RWPE1 (cell line): ENCODE data around the gene TTC9.

Experiments used
- CTCF ChIA-PET: fragments of 350-600 bp; sonication (Branson Sonifier 250); formaldehyde crosslinking; extraction: SDS; loops from one replicate; lab custom pipeline; 2021; lab: Yijun Ruan, JAX
- POLR2A ChIA-PET: fragments of 400-600 bp; formaldehyde crosslinking; extraction: SDS; loops from one replicate; lab custom pipeline; 2020; ENCODE audit warnings: antibody characterized with exemption; ENCODE audit not compliant: low non-redundant PET; lab: Yijun Ruan, JAX
- DNase-seq: peaks from one replicate; pipeline ENCODE4 v3.0.0; 2012; ENCODE audit warnings: low spot score
- H3K27ac ChIP-seq: fragments of 450-650 bp; 2 replicates; pipeline ENCODE4 v1.5.1; 2017
- TF ChIP-seq, protein P1 (sequence below): fragments of 450-650 bp; conservative IDR thresholded peaks from 2 replicates; pipeline ENCODE4 v1.5.1; 2017; ENCODE audit warnings: low read depth, mild to moderate bottlenecking

The TTC9 gene

DNA sequence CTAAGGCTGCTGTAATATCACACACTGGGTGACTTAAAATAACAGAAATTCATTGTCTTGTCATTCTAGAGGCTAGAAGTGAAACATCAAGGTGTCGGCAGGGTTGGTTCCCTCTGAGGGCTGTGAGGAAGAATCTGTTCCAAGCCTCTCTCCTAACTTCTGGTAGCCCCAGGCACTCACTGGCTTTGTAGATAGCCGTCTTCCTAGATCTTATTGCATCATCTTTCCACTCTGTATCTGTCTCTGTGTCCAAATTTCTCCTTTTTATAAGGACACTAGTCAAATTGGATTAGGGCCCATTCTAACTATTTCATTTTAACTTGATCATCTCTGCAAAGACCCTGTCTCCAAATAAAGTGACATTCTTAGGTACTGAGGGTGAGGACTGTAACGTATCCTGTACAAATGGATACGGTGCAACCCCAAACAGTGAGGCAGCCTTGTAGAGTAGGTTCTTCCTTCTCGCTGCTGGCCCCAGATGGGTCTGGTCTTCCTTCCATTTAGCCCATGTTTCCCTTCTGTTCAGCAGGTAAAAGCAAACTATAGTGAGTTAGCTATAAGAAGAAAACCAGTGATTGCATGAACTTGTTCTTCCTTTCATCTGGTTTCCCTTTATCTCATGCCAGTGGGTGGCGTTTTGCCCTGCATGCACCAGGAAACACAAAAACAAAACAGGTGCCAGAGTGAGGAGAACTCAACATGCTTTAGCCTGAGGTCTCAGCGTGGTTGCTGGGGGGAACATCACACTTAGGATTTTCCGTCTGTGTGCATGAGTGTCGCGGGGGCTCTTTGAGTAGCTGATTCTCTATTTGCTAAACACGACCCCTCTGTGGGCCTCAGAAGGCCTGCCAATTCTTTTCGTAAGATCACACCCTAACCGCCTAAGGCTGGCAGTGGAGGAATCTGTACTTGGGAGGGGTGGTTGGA is 19.5 kb downstream of the TTC9 start:
- CTCF ChIA-PET: interaction anchor here (0.6 kb wide), 1 partner anchor 208 kb away, joined by 3 read pairs; no protein-coding TSS in a partner anchor
- no peak for DNase-seq
- TF ChIP-seq, protein P1, sequence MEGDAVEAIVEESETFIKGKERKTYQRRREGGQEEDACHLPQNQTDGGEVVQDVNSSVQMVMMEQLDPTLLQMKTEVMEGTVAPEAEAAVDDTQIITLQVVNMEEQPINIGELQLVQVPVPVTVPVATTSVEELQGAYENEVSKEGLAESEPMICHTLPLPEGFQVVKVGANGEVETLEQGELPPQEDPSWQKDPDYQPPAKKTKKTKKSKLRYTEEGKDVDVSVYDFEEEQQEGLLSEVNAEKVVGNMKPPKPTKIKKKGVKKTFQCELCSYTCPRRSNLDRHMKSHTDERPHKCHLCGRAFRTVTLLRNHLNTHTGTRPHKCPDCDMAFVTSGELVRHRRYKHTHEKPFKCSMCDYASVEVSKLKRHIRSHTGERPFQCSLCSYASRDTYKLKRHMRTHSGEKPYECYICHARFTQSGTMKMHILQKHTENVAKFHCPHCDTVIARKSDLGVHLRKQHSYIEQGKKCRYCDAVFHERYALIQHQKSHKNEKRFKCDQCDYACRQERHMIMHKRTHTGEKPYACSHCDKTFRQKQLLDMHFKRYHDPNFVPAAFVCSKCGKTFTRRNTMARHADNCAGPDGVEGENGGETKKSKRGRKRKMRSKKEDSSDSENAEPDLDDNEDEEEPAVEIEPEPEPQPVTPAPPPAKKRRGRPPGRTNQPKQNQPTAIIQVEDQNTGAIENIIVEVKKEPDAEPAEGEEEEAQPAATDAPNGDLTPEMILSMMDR: no peak
- POLR2A ChIA-PET: no interaction called here
- H3K27ac ChIP-seq: no peak overlapping the region

DNA sequence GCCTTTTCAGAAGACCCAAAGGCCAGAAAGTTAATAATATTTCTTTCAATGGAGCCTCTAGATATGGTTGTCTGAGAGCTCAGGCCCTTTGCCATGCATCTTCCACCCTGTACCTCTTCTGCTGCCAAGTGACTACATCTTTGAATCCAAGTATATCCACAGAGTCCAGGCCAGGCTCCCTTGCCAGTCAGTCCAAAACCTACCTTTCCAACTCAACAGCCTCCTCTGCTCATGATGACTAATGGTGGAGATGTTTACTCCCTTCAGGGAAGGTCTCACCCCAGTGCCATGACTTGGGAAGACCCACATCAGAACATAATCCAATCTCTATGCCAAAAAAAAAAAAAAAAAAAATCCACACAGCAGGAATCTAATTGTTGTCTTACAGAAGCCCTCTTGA is 20.4 kb downstream of the TTC9 start:
- TF ChIP-seq, protein P1: no peak
- ChIA-PET CTCF (no interaction called here), POLR2A (no interaction called here)
- no peak for DNase-seq
- no peak overlapping the region for H3K27ac ChIP-seq

DNA sequence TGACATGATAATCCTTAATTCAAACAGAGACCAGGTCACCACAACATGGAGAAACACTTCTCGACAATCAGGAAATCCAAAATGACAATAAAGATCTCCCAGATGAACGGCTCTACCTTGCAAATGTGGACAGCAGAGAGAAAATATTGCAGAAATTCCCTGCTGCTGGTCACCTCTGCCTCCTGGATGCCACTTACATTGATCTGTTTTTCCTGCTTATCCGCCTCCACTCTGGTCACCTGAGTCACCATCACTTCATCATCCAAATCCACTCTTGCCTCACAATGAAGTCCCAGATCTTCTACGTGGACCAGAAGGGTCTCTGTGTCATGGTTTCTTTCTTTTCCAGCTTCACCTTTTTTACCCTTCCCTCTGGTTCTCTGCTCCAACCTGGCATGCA is 21.1 kb downstream of the TTC9 start:
- DNase-seq: no peak
- POLR2A ChIA-PET: no interaction called here
- TF ChIP-seq, protein P1: no peak
- CTCF ChIA-PET: interaction anchor here (0.6 to 0.8 kb wide), 2 partner anchors 16 to 58 kb away, joined by 3 to 4 read pairs; no protein-coding TSS in a partner anchor
- H3K27ac ChIP-seq: no peak overlapping the region

DNA sequence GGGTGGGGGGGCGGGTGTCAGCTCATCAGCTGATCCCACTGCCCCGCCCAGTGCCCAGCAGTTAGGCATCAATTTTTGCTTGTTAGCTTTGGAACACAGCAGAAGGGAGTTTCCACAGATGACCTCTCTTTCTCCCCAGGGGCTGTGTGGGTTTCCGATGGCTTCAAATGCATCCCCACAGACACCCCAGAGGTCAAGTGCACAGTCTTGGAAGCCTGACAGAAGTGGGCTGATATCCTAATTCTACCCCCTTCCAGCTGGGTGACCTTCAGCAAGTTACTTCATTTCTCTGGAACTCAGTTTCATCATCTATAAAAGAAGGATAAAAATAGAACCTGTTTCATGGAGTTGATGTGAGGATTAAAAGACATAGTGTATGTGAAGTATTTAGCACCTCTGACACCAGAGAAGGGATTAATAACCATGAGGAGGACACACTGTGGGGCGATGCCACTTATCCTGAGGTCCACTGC is 22.0 kb downstream of the TTC9 start:
- TF ChIP-seq, protein P1: no peak
- ChIA-PET POLR2A (no interaction called here), CTCF (interaction anchor here (0.8 kb wide), 1 partner anchor 17 kb away, joined by 3 read pairs; no protein-coding TSS in a partner anchor)
- no peak overlapping the region for H3K27ac ChIP-seq
- no peak for DNase-seq

DNA sequence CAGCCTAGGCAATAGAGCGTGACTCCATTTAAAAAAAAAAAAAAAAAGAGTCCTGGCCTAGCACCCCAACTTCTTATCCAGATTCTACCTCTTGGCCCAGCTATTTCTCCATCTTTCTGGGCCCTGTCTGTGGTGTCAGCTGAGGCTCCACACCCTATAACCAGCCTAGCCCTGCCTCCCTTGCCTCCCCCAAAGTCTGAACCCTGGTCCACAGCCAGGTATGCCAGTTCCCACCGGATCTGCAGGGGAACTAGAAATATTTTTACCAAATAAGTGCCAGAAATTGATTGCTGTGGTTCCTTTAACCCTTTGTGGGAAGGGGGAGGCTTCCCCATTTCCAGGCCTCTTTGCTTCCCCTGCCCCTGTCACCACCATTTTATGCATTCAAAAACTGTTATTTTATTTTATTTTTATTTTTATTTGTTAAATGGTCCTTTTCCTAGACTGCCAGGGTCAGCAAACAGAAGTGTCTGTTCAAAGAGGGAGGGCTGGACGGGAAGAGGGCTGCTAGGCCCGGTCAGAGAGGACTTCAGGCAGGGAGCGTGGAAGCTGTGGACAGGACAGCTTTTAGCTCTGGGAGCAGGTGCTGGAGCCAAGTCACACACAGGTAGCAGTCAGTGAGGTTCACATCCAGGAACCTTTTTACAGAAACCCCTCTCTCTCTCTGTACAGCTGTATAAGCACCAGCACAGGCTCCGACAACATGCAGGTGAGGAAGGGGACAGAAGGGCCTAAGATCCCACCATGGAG is 23.2 kb downstream of the TTC9 start:
- no peak for DNase-seq
- no peak overlapping the region for H3K27ac ChIP-seq
- TF ChIP-seq, protein P1: no peak
- POLR2A ChIA-PET: no interaction called here
- CTCF ChIA-PET: no interaction called here
